Nephron (organoid): ENCODE results near the gene CERS5.
"Not testable (repeated sequence)": the region's sequence is repeated elsewhere in the genome, so short reads cannot be mapped to it uniquely, and the experiment has no call there.

Experiments used
- H3K27ac Mint-ChIP-seq, 3 experiments: 2 replicates each; pipeline ENCODE4 v1.8.0; 2020; ENCODE audit warnings: mixed read lengths in 3 of 3, mild to moderate bottlenecking in 2 of 3, moderate library complexity in 1 of 3
- H3K27me3 Mint-ChIP-seq: 2 replicates; pipeline ENCODE4 v1.8.0; 2021; ENCODE audit warnings: low read depth, mild to moderate bottlenecking, moderate library complexity, mixed read lengths
- H3K36me3 Mint-ChIP-seq: 2 replicates; pipeline ENCODE4 v1.8.0; 2020; ENCODE audit warnings: low read depth, mixed read lengths
- H3K4me1 Mint-ChIP-seq: 2 replicates; pipeline ENCODE4 v1.8.0; 2020; ENCODE audit warnings: mixed read lengths
- H3K4me3 Mint-ChIP-seq, 3 experiments: 2 replicates each; pipeline ENCODE4 v1.8.0; 2020; ENCODE audit warnings: mild to moderate bottlenecking in 3 of 3, mixed read lengths in 3 of 3, moderate library complexity in 2 of 3
- H3K9me3 Mint-ChIP-seq: 2 replicates; pipeline ENCODE4 v1.8.0; 2020; ENCODE audit warnings: mixed read lengths
- TF ChIP-seq, protein P1 (sequence below), 3 experiments: fragments of 200-600 bp; sonication (generic); IDR thresholded peaks; one replicate each; pipeline ENCODE4 v1.5.0; 2021; ENCODE audit warnings: antibody characterized with exemption in 3 of 3; ENCODE audit not compliant: unreplicated experiment in 3 of 3

The CERS5 gene

DNA sequence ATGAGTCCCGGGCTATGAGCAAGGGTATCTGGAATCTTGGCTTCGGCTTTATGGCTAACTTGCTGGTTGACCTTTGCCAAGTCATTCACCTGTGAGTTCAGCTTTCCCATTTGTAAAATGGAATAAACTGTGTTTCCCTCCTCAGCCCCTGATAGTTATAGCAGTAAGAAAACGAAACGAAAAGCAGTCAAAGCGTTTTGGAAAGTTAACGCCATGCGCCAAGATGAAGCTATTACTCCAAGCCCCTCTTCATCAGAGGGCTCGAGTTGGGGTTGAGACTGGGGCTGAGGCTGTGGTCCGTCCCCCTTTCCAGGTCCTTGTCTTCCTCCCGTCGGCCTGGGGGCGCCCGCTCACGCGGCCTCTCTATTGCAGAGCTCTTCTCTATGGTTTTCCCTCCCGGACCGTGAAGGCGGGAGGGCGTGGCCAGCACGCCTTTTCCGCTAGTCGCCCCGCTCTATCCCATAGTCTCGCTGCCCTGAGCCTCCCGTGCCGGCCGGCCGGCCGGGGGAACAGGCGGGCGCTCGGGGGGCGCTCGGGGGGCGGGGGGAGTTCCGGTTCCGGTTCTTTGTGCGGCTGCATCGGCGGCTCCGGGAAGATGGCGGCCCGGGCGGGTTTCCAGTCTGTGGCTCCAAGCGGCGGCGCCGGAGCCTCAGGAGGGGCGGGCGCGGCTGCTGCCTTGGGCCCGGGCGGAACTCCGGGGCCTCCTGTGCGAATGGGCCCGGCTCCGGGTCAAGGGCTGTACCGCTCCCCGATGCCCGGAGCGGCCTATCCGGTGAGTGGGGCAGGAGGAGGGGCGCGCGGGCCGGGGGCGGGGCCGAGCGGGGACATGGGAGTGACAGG is 82.2 kb downstream of the CERS5 start, which contains the start of gene SMARCD1:
SMARCD1 (plus strand) TSS at position 568 of the 840 bp plus-strand sequence; CDS start at position 596, 28 bp downstream.
- H3K4me3 Mint-ChIP-seq, result peak within 1 kb of the TSS; percentile 97 to 98 (median 98)
- peaks cover 32% of the 10 kb centered on the region for H3K4me1 Mint-ChIP-seq
- H3K27ac Mint-ChIP-seq, result peak within 1 kb of the TSS; percentile 95 to 99 (median 98)
- no peaks in the 10 kb centered on the region for H3K27me3 Mint-ChIP-seq
- no peaks in the 10 kb centered on the region for H3K9me3 Mint-ChIP-seq
- peaks cover 35% of the 10 kb centered on the region for H3K36me3 Mint-ChIP-seq
- TF ChIP-seq, protein P1, sequence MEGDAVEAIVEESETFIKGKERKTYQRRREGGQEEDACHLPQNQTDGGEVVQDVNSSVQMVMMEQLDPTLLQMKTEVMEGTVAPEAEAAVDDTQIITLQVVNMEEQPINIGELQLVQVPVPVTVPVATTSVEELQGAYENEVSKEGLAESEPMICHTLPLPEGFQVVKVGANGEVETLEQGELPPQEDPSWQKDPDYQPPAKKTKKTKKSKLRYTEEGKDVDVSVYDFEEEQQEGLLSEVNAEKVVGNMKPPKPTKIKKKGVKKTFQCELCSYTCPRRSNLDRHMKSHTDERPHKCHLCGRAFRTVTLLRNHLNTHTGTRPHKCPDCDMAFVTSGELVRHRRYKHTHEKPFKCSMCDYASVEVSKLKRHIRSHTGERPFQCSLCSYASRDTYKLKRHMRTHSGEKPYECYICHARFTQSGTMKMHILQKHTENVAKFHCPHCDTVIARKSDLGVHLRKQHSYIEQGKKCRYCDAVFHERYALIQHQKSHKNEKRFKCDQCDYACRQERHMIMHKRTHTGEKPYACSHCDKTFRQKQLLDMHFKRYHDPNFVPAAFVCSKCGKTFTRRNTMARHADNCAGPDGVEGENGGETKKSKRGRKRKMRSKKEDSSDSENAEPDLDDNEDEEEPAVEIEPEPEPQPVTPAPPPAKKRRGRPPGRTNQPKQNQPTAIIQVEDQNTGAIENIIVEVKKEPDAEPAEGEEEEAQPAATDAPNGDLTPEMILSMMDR (IDR thresholded peaks at IDR 0.05; ENCODE audit: unreplicated experiment in 3 of 3), result peak in 2 of 3 experiments; percentile 29 to 50

DNA sequence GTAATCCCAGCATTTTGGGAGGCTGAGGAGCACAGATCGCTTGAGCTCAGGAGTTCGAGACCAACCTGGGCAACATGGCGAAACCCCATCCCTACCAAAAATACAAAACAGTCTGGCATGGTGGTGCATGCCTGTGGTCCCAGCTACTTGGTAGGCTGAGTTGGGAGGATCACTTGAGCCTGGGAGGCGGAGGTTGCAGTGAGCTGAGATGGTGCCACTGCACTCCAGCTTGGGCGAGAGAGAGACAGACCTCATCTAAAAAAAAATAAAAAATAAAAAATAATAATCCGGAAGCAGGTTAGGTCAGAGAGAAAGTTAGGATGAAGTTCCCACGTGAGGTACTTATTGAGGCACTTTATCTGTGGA is 82.8 kb downstream of the CERS5 start:
- Mint-ChIP-seq H3K4me3 (peak overlapping the region; percentile 94 to 98 (median 95)), H3K4me1 (peaks cover 32% of the 10 kb centered on the region), H3K36me3 (peaks cover 29% of the 10 kb centered on the region), H3K27ac (peak overlapping the region; percentile 95 to 98 (median 98))
- not testable (repeated sequence) for H3K9me3 Mint-ChIP-seq, H3K27me3 Mint-ChIP-seq

DNA sequence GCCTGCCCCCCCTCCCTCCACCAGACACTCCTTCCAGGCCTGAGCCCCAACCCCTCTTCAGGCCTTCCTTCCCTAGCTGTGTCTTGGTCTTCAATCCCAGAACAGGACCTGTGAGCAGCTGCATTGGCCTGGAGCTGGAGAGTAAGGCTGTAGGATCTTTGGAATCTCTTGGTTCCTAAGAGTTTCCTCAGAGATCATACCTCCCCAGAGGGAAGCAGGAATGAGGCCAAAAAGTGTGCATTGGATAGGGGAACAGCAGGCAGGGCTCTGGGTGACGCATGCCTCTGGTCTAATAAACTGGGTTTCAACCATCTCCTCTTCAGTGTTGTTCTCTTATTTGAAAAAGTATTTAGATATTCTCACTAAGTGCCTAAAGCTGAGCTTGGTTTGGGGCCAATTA is 83.9 kb downstream of the CERS5 start:
- peaks cover 32% of the 10 kb centered on the region for H3K4me1 Mint-ChIP-seq
- H3K9me3 Mint-ChIP-seq, result no peaks in the 10 kb centered on the region
- peak overlapping the region; percentile 85 to 91 (median 86) for H3K4me3 Mint-ChIP-seq
- H3K36me3 Mint-ChIP-seq, result peaks cover 18% of the 10 kb centered on the region
- H3K27ac Mint-ChIP-seq, result peak overlapping the region; percentile 81 to 93 (median 86)
- TF ChIP-seq, protein P1 (IDR thresholded peaks at IDR 0.05; ENCODE audit: unreplicated experiment in 3 of 3), result no peak
- no peaks in the 10 kb centered on the region for H3K27me3 Mint-ChIP-seq

DNA sequence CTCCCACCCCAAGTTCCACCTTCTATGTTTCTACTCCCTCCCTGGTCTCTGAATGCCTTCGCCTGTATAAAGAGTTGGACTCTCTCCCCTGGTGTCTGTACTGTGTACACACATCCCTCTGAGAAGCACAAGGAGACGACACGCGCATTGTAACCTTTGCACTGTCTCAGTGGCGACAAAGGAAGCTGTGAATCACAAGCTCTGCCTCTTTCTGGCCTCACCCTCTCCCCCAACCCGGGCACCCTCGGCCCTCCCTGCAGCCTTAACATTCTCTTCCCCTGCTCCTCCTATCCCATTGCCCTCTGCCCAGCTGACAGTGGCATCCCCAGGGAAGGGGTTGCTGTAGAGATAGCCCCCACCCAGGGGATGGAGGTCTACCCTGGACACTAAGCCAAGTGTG is 84.5 kb downstream of the CERS5 start:
- H3K9me3 Mint-ChIP-seq, result no peaks in the 10 kb centered on the region
- TF ChIP-seq, protein P1 (IDR thresholded peaks at IDR 0.05; ENCODE audit: unreplicated experiment in 3 of 3), result no peak
- H3K27ac Mint-ChIP-seq, result peak overlapping the region; percentile 53 to 87 (median 83)
- peaks cover 28% of the 10 kb centered on the region for H3K4me1 Mint-ChIP-seq
- no peaks in the 10 kb centered on the region for H3K27me3 Mint-ChIP-seq
- peaks cover 12% of the 10 kb centered on the region for H3K36me3 Mint-ChIP-seq
- H3K4me3 Mint-ChIP-seq, result peak overlapping the region; percentile 23 to 66 (median 37)

DNA sequence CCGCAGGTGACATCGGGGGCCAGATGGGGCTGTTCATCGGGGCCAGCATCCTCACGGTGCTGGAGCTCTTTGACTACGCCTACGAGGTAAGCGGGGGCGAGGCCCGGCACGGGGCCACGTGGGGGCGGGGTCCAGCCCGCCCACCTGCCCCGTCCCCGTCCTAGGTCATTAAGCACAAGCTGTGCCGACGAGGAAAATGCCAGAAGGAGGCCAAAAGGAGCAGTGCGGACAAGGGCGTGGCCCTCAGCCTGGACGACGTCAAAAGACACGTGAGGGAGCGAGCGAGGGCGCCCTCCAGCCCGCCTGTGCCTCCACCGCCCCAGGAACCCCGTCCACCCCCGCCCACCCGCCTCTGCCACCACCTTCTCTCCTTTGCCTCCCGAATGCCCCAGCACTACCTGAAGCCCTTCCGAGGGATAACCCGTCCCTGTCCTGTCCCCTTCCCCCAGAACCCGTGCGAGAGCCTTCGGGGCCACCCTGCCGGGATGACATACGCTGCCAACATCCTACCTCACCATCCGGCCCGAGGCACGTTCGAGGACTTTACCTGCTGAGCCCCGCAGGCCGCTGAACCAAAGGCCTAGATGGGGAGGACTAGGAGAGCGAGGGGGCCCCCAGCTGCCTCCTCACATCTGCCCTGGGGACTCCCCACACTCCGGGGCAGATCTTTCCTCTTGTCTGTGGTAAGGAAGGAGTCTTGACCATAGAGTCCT is 85.9 kb downstream of the CERS5 start:
- H3K27ac Mint-ChIP-seq, result peak overlapping the region in 1 of 3 experiments; percentile 87
- TF ChIP-seq, protein P1 (IDR thresholded peaks at IDR 0.05; ENCODE audit: unreplicated experiment in 3 of 3), result no peak
- H3K27me3 Mint-ChIP-seq, result no peaks in the 10 kb centered on the region
- H3K9me3 Mint-ChIP-seq, result no peaks in the 10 kb centered on the region
- H3K4me3 Mint-ChIP-seq, result peak overlapping the region in 1 of 3 experiments; percentile 19
- peaks cover 19% of the 10 kb centered on the region for H3K4me1 Mint-ChIP-seq
- peaks cover under 1% of the 10 kb centered on the region for H3K36me3 Mint-ChIP-seq

DNA sequence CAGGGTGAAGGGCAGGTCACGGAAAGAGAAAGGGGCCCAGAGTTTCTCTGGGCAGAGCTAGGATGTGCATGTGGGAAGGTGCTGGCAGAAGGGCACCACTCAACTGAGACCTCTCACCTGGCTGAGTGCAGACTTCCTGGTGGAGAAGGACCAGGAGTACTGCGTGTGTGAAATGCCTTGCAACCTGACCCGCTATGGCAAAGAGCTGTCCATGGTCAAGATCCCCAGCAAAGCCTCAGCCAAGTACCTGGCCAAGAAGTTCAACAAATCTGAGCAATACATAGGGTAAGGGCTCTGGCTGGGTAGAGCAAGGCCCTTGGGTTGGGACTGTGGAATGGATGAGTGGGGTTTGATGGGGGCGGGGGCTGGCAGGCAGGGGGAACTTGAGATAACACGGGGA is 87.4 kb downstream of the CERS5 start:
- Mint-ChIP-seq H3K4me1 (peaks cover 14% of the 10 kb centered on the region), H3K4me3 (no peak overlapping the region), H3K36me3 (no peaks in the 10 kb centered on the region), H3K27me3 (peaks cover 4% of the 10 kb centered on the region), H3K27ac (no peak overlapping the region), H3K9me3 (no peaks in the 10 kb centered on the region)
- TF ChIP-seq, protein P1 (IDR thresholded peaks at IDR 0.05; ENCODE audit: unreplicated experiment in 3 of 3), result no peak
